Transverse colon (tissue), 4 donors: ENCODE measurements around the gene ACSF3.

ENCODE experiments used
- CTCF ChIP-seq, 5 experiments: fragments of 200-600 bp in 3 of 5; fragments of 450-650 bp in 2 of 5; sonication (generic) in 3 of 5; IDR thresholded peaks; 1 replicate in 2 of 5; 2 replicates in 3 of 5; pipeline ENCODE4 v1.5.1; 2016 to 2017; ENCODE audit warnings: antibody characterized with exemption in 5 of 5, inconsistent platforms in 3 of 5, mild to moderate bottlenecking in 2 of 5, moderate library complexity in 1 of 5
- EP300 ChIP-seq: sonication (generic); formaldehyde crosslinking; IDR thresholded peaks from one replicate; pipeline ENCODE4 v1.6.1; 2017; ENCODE audit warnings: antibody characterized with exemption, low read depth
- POLR2A ChIP-seq: fragments of 450-650 bp; IDR thresholded peaks from one replicate; pipeline ENCODE4 v1.6.1; 2016; ENCODE audit warnings: antibody characterized with exemption, mild to moderate bottlenecking, moderate library complexity
- POLR2AphosphoS5 ChIP-seq, 3 donors: sonication (generic); formaldehyde crosslinking; IDR thresholded peaks; one replicate each; pipeline ENCODE4 v1.6.1; 2016; ENCODE audit warnings: antibody characterized with exemption in 3 of 3

DNA sequence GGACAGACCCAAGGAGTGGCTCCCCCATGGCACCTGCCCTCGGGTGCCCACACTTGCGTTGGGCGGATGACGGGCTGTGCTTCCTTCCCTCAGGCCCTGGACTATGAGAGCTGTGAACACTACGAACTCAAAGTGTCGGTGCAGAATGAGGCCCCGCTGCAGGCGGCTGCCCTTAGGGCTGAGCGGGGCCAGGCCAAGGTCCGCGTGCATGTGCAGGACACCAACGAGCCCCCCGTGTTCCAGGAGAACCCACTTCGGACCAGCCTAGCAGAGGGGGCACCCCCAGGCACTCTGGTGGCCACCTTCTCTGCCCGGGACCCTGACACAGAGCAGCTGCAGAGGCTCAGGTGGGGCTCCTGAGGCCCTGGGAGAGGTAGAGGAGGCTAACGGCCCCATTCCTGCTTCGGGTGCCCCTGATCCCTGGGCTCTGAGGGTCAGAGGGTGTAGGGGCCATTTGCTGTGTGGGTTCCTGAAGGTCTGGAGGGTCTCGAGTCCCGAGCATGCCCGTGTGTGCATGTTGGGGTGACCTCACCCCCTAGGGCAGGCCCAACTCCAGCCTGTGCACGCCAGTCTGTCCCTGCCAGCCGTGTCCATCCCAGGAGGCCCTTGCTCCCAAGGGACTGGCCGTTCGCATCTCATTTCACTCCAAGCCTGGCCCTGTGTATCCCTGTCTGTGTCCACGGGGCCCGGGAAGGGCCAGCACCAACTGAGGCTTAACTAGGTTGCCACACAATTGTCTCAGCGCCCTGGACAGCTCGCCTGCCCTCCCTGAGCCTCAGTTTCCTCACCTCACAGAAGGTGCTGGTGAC, 96.7 kb downstream of the ACSF3 start:
- TF ChIP-seq CTCF (IDR thresholded peaks at IDR 0.05) (no peak), POLR2AphosphoS5 (IDR thresholded peaks at IDR 0.05) (no peak), POLR2A (no peak), EP300 (no peak)
